ENCODE measurements around the gene TOP3A. TPM values are rescaled to one million over a fixed set of nuclear protein-coding genes. Genes with fewer than 3 reads are reported as not detected.
A peak's percentile ranks its signal among the peaks of the same experiment; 100 is the strongest.

TOP3A gene, protein sequence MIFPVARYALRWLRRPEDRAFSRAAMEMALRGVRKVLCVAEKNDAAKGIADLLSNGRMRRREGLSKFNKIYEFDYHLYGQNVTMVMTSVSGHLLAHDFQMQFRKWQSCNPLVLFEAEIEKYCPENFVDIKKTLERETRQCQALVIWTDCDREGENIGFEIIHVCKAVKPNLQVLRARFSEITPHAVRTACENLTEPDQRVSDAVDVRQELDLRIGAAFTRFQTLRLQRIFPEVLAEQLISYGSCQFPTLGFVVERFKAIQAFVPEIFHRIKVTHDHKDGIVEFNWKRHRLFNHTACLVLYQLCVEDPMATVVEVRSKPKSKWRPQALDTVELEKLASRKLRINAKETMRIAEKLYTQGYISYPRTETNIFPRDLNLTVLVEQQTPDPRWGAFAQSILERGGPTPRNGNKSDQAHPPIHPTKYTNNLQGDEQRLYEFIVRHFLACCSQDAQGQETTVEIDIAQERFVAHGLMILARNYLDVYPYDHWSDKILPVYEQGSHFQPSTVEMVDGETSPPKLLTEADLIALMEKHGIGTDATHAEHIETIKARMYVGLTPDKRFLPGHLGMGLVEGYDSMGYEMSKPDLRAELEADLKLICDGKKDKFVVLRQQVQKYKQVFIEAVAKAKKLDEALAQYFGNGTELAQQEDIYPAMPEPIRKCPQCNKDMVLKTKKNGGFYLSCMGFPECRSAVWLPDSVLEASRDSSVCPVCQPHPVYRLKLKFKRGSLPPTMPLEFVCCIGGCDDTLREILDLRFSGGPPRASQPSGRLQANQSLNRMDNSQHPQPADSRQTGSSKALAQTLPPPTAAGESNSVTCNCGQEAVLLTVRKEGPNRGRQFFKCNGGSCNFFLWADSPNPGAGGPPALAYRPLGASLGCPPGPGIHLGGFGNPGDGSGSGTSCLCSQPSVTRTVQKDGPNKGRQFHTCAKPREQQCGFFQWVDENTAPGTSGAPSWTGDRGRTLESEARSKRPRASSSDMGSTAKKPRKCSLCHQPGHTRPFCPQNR
- 52.8 TPM for total RNA-seq

DNA sequence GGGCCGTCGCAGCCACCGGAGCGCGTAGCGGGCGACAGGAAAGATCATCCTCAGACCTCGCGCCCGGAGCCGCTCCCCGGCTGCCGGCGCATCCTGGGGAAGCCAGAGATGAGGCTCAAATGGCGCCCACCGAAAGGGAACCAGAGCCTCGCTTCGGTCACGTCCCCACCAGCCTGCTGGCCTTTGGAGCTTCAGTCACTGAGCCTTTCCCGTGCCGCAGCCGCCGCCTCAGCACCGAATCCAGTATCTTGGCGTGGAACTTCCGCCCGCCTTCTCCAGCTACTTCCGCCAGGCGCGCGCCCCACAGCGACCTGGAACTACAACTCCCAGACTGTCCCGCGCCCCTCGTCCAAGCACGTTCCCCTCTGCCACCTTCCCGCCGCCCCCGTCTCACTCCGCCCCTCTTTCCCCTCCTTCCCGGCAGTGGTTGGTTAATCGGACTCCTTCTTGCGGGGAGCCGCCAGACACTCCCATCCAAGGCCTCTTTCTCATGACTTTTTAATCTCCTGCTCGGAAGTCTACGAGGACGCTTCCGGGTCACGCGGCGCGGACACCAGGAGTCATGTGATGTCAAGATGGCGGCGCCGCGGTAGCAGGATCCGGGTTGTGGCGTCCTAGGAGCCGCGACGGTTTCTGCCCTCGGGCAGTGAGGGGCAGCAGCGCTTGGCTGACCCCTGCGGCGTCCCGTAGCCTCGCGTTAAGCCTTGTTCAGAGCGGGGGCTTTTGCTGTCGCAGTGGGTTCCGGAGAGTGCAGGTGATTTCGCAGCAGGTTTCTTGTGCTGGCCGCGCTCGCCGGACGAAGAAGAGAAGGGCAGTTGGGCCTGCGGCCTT, at the start of gene TOP3A, which contains the start of gene SMCR8:
TSS of gene TOP3A (minus strand) at position 264 of the 831 bp plus-strand sequence. CDS start at position 48, 216 bp downstream.
TSS of gene SMCR8 (plus strand) at position 563 of the 831 bp plus-strand sequence. CDS start 497 bp downstream, outside the sequence.
- DNase-seq (ENCODE audit: low spot score in 2 of 2), result peak; percentile 96 to 99
- H3K27ac ChIP-seq, result peak within 1 kb of the TSS; percentile 81 to 92
- no peaks in the 10 kb centered on the region for H3K27me3 ChIP-seq
- H3K36me3 ChIP-seq, result peaks cover 18 to 24% of the 10 kb centered on the region in 2 donors
- intact Hi-C loops (cut with DNase I), result loop anchor here (5.0 kb wide), 3 partner anchors 47 to 88 kb away; partner anchors contain the start of genes LLGL1 and SHMT1
- peaks cover 9 to 46% of the 10 kb centered on the region in 2 donors for H3K4me1 ChIP-seq
- TF ChIP-seq, protein P1, sequence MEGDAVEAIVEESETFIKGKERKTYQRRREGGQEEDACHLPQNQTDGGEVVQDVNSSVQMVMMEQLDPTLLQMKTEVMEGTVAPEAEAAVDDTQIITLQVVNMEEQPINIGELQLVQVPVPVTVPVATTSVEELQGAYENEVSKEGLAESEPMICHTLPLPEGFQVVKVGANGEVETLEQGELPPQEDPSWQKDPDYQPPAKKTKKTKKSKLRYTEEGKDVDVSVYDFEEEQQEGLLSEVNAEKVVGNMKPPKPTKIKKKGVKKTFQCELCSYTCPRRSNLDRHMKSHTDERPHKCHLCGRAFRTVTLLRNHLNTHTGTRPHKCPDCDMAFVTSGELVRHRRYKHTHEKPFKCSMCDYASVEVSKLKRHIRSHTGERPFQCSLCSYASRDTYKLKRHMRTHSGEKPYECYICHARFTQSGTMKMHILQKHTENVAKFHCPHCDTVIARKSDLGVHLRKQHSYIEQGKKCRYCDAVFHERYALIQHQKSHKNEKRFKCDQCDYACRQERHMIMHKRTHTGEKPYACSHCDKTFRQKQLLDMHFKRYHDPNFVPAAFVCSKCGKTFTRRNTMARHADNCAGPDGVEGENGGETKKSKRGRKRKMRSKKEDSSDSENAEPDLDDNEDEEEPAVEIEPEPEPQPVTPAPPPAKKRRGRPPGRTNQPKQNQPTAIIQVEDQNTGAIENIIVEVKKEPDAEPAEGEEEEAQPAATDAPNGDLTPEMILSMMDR (IDR thresholded peaks at IDR 0.05), result no peak
- H3K9me3 ChIP-seq, result no peaks in the 10 kb centered on the region
- peak within 1 kb of the TSS; percentile 79 to 83 for H3K4me3 ChIP-seq

DNA sequence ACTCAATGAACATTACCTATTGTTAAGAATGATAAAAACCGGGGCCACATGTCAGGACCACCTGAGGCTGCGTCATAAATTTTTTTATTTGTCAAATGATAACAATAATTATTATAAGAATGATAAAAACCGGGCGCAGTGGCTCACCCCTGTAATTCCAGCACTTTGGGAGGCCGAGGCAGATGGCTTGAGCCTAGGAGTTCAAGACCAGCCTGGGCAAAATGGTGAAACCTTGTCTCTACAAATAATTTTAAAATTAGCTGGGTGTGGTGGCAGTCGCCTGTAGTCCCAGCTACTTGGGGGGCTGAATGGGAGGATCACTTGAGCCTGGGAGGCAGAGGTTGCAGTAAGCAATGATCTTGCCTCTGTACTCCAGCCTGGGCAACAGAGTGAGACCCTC, 49.4 kb upstream of the TOP3A start:
- Histone ChIP-seq H3K36me3 (no peaks in the 10 kb centered on the region), H3K4me3 (peak overlapping the region in 1 of 2 donors; percentile 86), H3K4me1 (peaks cover 0 to 6% of the 10 kb centered on the region in 2 donors), H3K27ac (no peak overlapping the region), H3K27me3 (no peaks in the 10 kb centered on the region), H3K9me3 (no peaks in the 10 kb centered on the region)
- intact Hi-C loops (cut with DNase I), result loop anchor here (5.0 to 10.0 kb wide), 3 partner anchors 47 to 392 kb away; partner anchors contain the start of genes ALKBH5, DRC3, SMCR8 and TOM1L2
- DNase-seq (ENCODE audit: low spot score in 2 of 2), result no peak
- TF ChIP-seq, protein P1 (IDR thresholded peaks at IDR 0.05), result no peak

DNA sequence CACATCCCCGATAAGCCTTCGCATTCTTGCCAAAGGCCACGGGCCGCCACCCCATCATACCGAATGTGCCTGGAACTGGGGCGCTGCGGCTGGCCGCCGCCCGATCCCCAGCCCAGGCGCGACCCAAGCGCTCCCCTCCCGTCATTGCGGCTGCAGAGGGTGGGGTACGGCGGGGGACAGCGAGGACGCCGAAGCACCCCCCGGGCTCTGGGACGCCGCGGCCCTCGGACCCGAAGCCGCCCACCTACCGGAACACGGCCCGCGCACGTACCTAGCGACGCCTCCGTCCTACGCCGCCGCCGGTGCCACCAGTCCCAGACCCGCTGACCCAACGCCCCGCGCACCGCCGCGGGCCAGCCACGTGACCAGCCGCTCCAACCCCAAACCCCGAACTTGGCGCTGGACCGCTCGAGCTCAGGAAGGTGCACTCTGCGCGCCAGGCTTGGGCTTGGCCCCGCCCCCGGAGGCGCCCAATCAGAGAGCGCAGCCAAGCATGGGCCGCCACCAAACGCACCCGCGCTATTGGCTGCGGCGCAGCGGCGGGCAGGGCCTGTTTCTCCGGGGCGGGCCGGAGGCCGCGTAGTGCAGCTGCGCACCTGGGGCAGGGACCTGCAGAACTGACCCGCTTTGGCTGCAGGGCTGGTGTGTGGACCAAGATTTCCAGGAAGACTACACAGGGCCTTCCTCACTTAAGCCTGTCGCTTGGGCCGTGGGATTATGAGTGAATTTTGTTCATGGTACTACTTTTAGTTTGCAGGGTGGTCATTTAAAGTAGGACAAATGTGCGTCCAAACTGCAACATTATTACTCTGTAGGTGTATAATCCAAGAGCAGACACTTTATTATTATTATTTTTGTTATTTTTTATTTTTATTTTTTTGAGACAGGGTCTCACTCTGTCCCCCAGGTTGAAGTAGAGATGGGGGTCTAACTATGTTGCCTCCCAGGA, 48.6 kb upstream of the TOP3A start, which contains the start of gene SHMT1:
TSS of gene SHMT1 (minus strand) at position 450 of the 949 bp plus-strand sequence. CDS start 7,569 bp downstream, outside the sequence.
- intact Hi-C loops (cut with DNase I), result loop anchor here (2.0 to 10.0 kb wide), 4 partner anchors 46 to 391 kb away; partner anchors contain the start of genes ALKBH5, DRC3, MIEF2 and SMCR8
- H3K9me3 ChIP-seq, result no peaks in the 10 kb centered on the region
- TF ChIP-seq, protein P1 (IDR thresholded peaks at IDR 0.05), result no peak

DNA sequence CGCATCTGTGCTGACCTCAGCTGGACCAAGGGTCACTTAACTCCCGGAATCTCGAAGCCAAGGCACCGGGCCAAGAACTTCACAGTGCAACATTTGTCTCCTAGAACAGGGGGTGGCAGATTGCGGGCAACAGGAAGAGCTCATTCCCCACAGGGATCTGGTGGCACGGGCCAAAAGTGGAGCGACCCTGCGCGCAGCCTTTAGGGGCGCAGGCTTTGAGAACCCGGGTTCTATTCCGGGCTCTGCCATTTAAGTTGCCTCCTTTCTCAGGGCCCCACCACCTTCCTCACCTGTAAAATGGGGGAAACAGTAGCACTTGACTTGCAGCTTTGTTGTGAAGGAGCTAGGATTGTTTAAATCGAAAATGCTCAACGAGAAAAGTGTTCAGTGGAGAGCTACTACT, 47.9 kb upstream of the TOP3A start:
- no peaks in the 10 kb centered on the region for H3K9me3 ChIP-seq
- peak in 1 of 2 donors; percentile 67 for DNase-seq (ENCODE audit: low spot score in 2 of 2)
- peak overlapping the region; percentile 86 to 89 for H3K4me3 ChIP-seq
- no peaks in the 10 kb centered on the region for H3K27me3 ChIP-seq
- TF ChIP-seq, protein P1 (IDR thresholded peaks at IDR 0.05), result no peak
- peak overlapping the region; percentile 66 to 72 for H3K27ac ChIP-seq
- intact Hi-C loops (cut with DNase I), result loop anchor here (2.0 to 10.0 kb wide), 4 partner anchors 45 to 390 kb away; partner anchors contain the start of genes ALKBH5, DRC3, MIEF2 and SMCR8
- no peaks in the 10 kb centered on the region for H3K36me3 ChIP-seq
- peaks cover 0 to 6% of the 10 kb centered on the region in 2 donors for H3K4me1 ChIP-seq

More for the DNA sequence above, 48.6 kb upstream of the TOP3A start, which contains the start of gene SHMT1:
- H3K27ac ChIP-seq, result peak within 1 kb of the TSS; percentile 66 to 72
- H3K4me3 ChIP-seq, result peak within 1 kb of the TSS; percentile 86 to 89
- no peaks in the 10 kb centered on the region for H3K36me3 ChIP-seq
- DNase-seq (ENCODE audit: low spot score in 2 of 2), result peak; percentile 83 to 96
- no peaks in the 10 kb centered on the region for H3K27me3 ChIP-seq
- peaks cover 0 to 6% of the 10 kb centered on the region in 2 donors for H3K4me1 ChIP-seq
